Erythroblast (primary cell): ENCODE results near the gene TUBG2.
A peak's percentile ranks its signal among the peaks of the same experiment; 100 is the strongest.

Experiments used
- GATA1 ChIP-seq: IDR thresholded peaks from 2 replicates; pipeline ENCODE4 v1.6.1; 2011; ENCODE audit warnings: low read depth, mild to moderate bottlenecking, control low read depth, low read length, moderate library complexity
- POLR2A ChIP-seq: IDR thresholded peaks from 2 replicates; pipeline ENCODE4 v1.6.1; 2011; ENCODE audit warnings: mild to moderate bottlenecking, low read length

DNA sequence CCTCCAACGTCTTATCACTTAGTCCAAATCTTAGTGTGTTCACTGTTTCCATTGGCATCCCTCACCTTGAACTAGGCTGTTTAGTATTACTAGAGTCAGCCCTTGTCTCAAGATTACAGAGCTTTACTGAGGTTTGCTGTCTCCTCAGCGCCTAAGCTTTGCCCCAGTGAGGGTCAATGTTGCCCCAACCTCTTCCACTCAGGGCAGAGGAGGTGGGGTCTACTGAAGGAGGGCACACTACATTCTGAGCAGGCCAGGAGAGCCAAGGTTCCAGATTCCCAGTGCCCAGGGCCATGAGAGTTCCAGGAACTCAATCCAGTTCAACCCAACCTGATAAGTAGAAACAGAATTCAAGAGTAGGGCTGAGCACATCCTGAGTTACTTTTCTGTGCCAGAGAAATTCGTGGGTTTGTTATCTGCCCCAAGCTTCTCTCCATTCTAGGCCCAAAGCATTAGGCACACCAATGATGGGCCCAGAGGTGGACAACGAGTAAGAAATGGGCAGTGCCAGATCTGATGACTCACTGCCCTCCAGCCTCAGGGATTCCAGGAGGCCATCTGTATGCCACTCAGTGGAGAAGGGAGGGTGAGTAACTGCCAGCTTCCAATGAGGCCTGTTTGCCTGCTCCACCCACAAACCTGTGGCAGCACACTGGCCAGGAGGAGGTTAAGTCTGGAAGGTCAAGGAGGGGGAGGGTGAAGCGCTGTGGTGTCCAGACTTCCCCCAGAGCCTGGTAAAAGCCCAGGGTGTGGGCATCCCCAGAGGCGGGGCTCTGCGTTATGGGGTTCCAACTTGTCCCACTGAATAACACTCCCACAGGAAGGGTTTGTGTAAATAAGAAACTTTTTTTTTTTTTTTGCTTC lies 8.2 kb downstream of the TUBG2 start:
- peak; percentile 55 for TF ChIP-seq POLR2A
- no peak for TF ChIP-seq GATA1
